Measurements from ENCODE around the gene SPZ1. TPM values are rescaled to one million over a fixed set of nuclear protein-coding genes. Genes with fewer than 3 reads are reported as not detected.

Gene SPZ1
- total and polyA plus RNA-seq, 2 of the 13 experiments (the other 11 are each of a cell fraction or from before 2014, with no cell fraction given): not detected

GRCh38 chr5:80302636-80303035 is 17.2 kb upstream of the SPZ1 start:
- intact Hi-C loops (cut with micrococcal nuclease; ENCODE audit: unreplicated experiment): no loop called here
- Histone ChIP-seq H3K4me2 (ENCODE audit: low read depth, low read length) (no peak overlapping the region), H3K9ac (ENCODE audit: insufficient read depth, low read depth, low read length) (no peak overlapping the region), H3K27me3 (ENCODE audit: control insufficient read depth in 1 of 2, insufficient read depth in 2 of 2, low read length in 2 of 2) (no peaks in the 10 kb centered on the region; a peak in 1 of 5 replicates), H2AFZ (ENCODE audit: low read length) (no peak overlapping the region), H4K20me1 (ENCODE audit: insufficient read depth, low read length) (no peaks in the 10 kb centered on the region), H3K9me3 (ENCODE audit: low read length) (no peaks in the 10 kb centered on the region), H3K27ac (ENCODE audit: extremely low read length, insufficient read depth, low read length) (no peak overlapping the region), H3K79me2 (ENCODE audit: insufficient read depth, low read length) (no peaks in the 10 kb centered on the region), H3K4me1 (ENCODE audit: insufficient read depth, low read length) (peaks cover 8% of the 10 kb centered on the region; the same call in 1 of the 2 replicates), H3K4me3 (replicated peaks in 1 of 3; ENCODE audit: insufficient read depth in 1 of 3, low read depth in 2 of 3, low read length in 3 of 3) (no peak overlapping the region), H3K36me3 (replicated peaks in 1 of 2; ENCODE audit: control insufficient read depth in 1 of 2, insufficient read depth in 2 of 2, low read length in 2 of 2) (no peaks in the 10 kb centered on the region)
- CTCF ChIA-PET (ENCODE audit: low intra/inter-chr PET ratio, low total read pairs): no interaction called here
- DNase-seq (ENCODE audit: low spot score) (no peak), ATAC-seq (no peak), FAIRE-seq (no peak)
- no TSS peak for BruUV-seq (replicated peaks)
- in situ Hi-C loops (cut with HindIII; ENCODE audit: extremely low pct_ligation_motif_present, low pct_unique_long_range_greater_than_20kb): no loop called here
- 71% methylated on average over 8 of the region's 11 CpGs for WGBS (ENCODE audit: low lambda C conversion rate)
- POLR2A ChIA-PET: no interaction called here
- TF ChIP-seq MLX (CRISPR knock-in tag; IDR thresholded peaks at IDR 0.05) (no peak), ZNF780A (CRISPR knock-in tag; IDR thresholded peaks at IDR 0.05) (no peak), STAG1 (CRISPR knock-in tag; IDR thresholded peaks at IDR 0.05) (no peak), DRAP1 (CRISPR knock-in tag; IDR thresholded peaks at IDR 0.05) (no peak), CCAR2 (optimal IDR thresholded peaks at IDR 0.05; ENCODE audit: low read depth, low read length) (no peak), JDP2 (CRISPR knock-in tag; IDR thresholded peaks at IDR 0.05; ENCODE audit: borderline replicate concordance) (no peak), WIZ (CRISPR knock-in tag; IDR thresholded peaks at IDR 0.05) (no peak), ZBTB42 (CRISPR knock-in tag; IDR thresholded peaks at IDR 0.05) (no peak), HOMEZ (CRISPR knock-in tag; IDR thresholded peaks at IDR 0.05; ENCODE audit: low read depth) (no peak), PRPF4 (IDR thresholded peaks at IDR 0.05; ENCODE audit: low read depth, low read length, poor library complexity, severe bottlenecking) (no peak), TBP (CRISPR knock-in tag; IDR thresholded peaks at IDR 0.05) (no peak), NR3C1 (CRISPR knock-in tag; IDR thresholded peaks at IDR 0.05) (no peak), ZNF331 (CRISPR knock-in tag; IDR thresholded peaks at IDR 0.05) (no peak)

Measured in HepG2 (cell line).